ENCODE results near the gene TMEM167A. TPM values are rescaled to one million over a fixed set of nuclear protein-coding genes. Genes with fewer than 3 reads are reported as not detected.
A peak's percentile ranks its signal among the peaks of the same experiment; 100 is the strongest.
"Not testable (repeated sequence)": the region's sequence is repeated elsewhere in the genome, so short reads cannot be mapped to it uniquely, and the experiment has no call there.

TMEM167A gene
- total and polyA plus RNA-seq, 8 donors: 5.5 to 75.8 (median 25.3) TPM

DNA sequence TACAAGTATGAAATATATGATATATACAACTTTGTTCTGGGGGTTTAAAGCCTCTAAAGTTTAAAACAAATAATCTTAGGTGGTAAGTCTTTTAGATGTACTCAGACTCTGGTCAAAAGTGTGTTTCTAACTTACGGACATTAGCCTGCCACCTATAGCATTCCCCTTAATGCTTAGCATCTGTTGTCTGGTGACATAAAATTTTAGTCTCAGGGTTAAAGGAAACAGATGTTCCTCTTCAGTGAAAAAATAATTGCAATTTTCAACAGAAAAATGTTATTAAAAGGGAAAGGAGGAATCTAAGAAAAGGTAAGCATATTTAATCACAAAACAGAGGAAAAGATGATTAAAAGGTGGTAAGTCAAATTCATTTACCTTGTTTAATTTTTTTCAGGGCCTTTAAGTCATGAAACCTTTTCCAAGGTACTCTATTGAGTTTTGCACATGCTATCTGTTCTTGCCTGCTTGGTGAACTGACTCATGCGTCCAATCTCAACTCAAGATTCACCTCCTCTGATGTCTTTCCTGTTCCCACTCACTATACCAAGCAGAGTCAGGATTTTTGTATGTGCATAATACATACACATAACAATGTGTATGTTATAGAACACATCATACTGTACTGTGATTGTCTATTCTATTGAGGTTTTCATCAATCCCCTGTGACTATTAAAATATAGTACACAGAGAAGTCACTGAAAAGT lies 7.9 kb downstream of the TMEM167A start:
- no peaks in the 10 kb centered on the region for H3K27me3 ChIP-seq
- 86 to 93% (median 88%) methylated on average over 2 of the region's 2 CpGs for WGBS, 5 donors
- TF ChIP-seq POLR2AphosphoS5 (IDR thresholded peaks at IDR 0.05): no peak
- no peak for TF ChIP-seq POLR2A (IDR thresholded peaks at IDR 0.05)
- no peak for TF ChIP-seq EP300 (IDR thresholded peaks at IDR 0.05)
- TF ChIP-seq CTCF (IDR thresholded peaks at IDR 0.05): no peak
- H3K36me3 ChIP-seq: peaks cover 0 to 4% (median 0%) of the 10 kb centered on the region in 4 donors
- intact Hi-C loops (cut with DNase I; ENCODE audit: low total_unique reads): no loop called here
- DNase-seq: no peak
- no peaks in the 10 kb centered on the region for H3K9me3 ChIP-seq
- H3K4me3 ChIP-seq: no peak overlapping the region
- no peak overlapping the region for H3K27ac ChIP-seq
- H3K4me1 ChIP-seq: peaks cover 6 to 70% (median 31%) of the 10 kb centered on the region in 4 donors

DNA sequence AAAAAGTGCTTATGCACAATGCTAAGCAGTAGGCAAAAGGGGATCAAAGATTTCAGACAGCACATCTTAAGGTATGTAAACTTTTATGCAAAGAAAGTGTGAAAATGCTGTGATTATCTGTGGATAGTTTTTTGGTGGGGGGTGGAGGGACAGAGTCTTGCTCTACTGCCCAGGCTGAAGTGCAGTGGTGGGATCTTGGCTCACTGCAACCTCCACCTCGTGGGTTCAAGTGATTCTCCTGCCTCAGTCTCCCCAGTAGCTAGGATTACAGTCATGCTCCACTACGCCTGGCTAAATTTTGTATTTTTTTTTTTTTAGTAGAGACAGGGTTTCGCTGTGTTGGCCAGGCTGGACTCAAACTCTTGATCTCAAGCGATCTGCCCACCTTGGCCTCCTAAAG lies 9.8 kb downstream of the TMEM167A start:
- intact Hi-C loops (cut with DNase I; ENCODE audit: low total_unique reads); H3K27ac ChIP-seq; H3K9me3 ChIP-seq; H3K27me3 ChIP-seq; H3K4me3 ChIP-seq; H3K36me3 ChIP-seq; DNase-seq: not testable (repeated sequence)
- H3K4me1 ChIP-seq: peaks cover 1 to 51% (median 19%) of the 10 kb centered on the region in 4 donors
- 93 to 98% (median 96%) methylated on average over 4 of the region's 4 CpGs for WGBS, 5 donors

DNA sequence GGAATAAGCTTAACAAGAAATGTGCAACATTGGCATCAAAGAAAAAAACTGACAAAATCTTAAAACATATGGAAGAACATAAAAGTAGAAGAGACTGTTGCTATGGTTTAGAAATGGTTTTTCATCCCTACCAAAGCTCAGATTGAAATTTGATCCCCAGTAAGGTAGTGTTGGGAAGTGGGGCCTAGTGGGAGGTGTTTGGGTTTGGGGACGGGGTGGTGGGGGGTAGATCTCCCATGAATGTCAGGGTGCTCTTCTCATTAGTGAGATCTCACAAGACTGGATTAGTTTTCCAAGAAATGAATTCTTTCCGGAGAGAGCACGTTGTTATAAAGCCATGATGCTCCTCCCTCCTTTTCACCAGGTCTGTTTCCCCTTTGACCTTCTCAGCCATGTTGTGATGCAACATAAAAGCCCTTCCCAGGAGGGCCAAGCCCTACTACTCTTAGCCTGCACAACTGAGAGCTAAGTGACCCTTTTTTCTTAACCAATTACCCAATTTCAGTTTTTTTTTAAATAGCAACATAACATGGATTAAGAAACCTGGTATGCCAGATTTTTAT lies 10.6 kb downstream of the TMEM167A start:
- WGBS, 5 donors: 82 to 96% (median 94%) methylated on average over 3 of the region's 3 CpGs
- no peak for DNase-seq
- Histone ChIP-seq H3K27ac (no peak overlapping the region), H3K4me1 (peaks cover 0 to 45% (median 14%) of the 10 kb centered on the region in 4 donors), H3K9me3 (no peaks in the 10 kb centered on the region), H3K36me3 (peaks cover 0 to 11% (median under 1%) of the 10 kb centered on the region in 4 donors), H3K4me3 (no peak overlapping the region), H3K27me3 (no peaks in the 10 kb centered on the region)
- TF ChIP-seq EP300 (IDR thresholded peaks at IDR 0.05) (no peak), CTCF (IDR thresholded peaks at IDR 0.05) (no peak), POLR2A (IDR thresholded peaks at IDR 0.05) (no peak), POLR2AphosphoS5 (IDR thresholded peaks at IDR 0.05) (no peak)
- intact Hi-C loops (cut with DNase I; ENCODE audit: low total_unique reads): no loop called here

DNA sequence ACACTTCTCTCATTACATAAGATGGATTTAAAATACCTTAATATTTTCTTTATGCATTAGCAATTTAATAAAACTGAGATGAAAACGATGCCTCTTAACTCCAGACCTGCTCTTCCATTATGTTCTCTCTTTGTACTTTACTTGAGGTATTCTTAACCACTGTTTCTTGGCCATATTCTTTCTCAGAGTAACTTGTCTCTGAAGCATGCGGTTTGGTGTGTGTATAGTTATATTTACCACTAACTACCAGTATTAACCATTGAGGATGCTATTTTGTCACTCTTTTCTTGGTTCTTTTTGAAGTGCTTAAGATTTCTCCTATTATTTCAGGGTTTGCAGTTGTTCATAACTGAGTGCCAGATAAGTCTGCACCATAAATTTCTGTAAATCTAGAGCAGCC lies 17.9 kb downstream of the TMEM167A start:
- no peak overlapping the region for H3K4me3 ChIP-seq
- intact Hi-C loops (cut with DNase I; ENCODE audit: low total_unique reads): no loop called here
- 77 to 87% (median 84%) methylated on average over 2 of the region's 2 CpGs for WGBS, 5 donors
- H3K27me3 ChIP-seq: no peaks in the 10 kb centered on the region
- peaks cover 0 to 53% (median 29%) of the 10 kb centered on the region in 4 donors for H3K36me3 ChIP-seq
- H3K27ac ChIP-seq: no peak overlapping the region
- H3K4me1 ChIP-seq: no peaks in the 10 kb centered on the region
- DNase-seq: no peak
- H3K9me3 ChIP-seq: no peaks in the 10 kb centered on the region
- no peak for TF ChIP-seq POLR2A (IDR thresholded peaks at IDR 0.05)
- no peak for TF ChIP-seq EP300 (IDR thresholded peaks at IDR 0.05)
- no peak for TF ChIP-seq CTCF (IDR thresholded peaks at IDR 0.05)
- no peak for TF ChIP-seq POLR2AphosphoS5 (IDR thresholded peaks at IDR 0.05)

- intact Hi-C loops (cut with DNase I; ENCODE audit: low total_unique reads): no loop called here
- H3K4me3 ChIP-seq: no peak overlapping the region
- no peak for TF ChIP-seq CTCF (IDR thresholded peaks at IDR 0.05)
- no peak for TF ChIP-seq EP300 (IDR thresholded peaks at IDR 0.05)
- no peak for TF ChIP-seq POLR2A (IDR thresholded peaks at IDR 0.05)
- no peak for TF ChIP-seq POLR2AphosphoS5 (IDR thresholded peaks at IDR 0.05)
Measured at GRCh38 chr5:83058726-83059125, 18.5 kb downstream of the TMEM167A start.

More at GRCh38 chr5:83058726-83059125, 18.5 kb downstream of the TMEM167A start:
- peaks cover 0 to 58% (median 28%) of the 10 kb centered on the region in 4 donors for H3K36me3 ChIP-seq
- no peak overlapping the region for H3K27ac ChIP-seq
- no peaks in the 10 kb centered on the region for H3K4me1 ChIP-seq
- peak in 1 of 2 donors; percentile 41 for DNase-seq
- H3K27me3 ChIP-seq: no peaks in the 10 kb centered on the region
- no peaks in the 10 kb centered on the region for H3K9me3 ChIP-seq

All from stomach (tissue), 9 donors.